GM19397 (cell line): ENCODE results near the gene BRINP2.
"Not testable (repeated sequence)": the region's sequence is repeated elsewhere in the genome, so short reads cannot be mapped to it uniquely, and the experiment has no call there.

ENCODE experiments used
- ATAC-seq: cut with Tn5 transposase; IDR thresholded peaks from one replicate; pipeline ENCODE4 v1.9.1; 2021; ENCODE audit warnings: mild to moderate bottlenecking, moderate library complexity; ENCODE audit not compliant: unreplicated experiment

BRINP2 gene

GRCh38 chr1:177310326-177310725 lies 139.6 kb downstream of the BRINP2 start:
- no peak for ATAC-seq

DNA sequence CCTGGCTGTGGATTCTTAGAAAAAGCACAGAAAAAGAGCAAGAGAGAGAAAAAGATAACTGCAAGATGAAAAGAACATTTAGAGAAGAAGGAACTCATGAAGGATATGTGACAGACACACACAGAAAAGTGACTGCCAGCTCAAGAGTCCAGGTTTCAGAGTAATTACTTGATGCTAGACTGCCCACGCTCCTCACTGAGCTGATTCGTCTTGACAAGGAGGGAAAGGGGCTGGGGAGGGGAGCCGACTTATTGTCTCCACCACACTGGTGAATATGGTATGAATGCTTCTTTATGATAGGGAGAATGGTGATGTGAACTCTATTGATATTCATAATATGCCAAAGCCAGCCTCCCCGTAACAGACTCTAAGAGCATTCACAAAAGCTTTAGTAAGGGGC lies 140.4 kb downstream of the BRINP2 start:
- ATAC-seq, result no peak

- ATAC-seq, result no peak
Measured at GRCh38 chr1:177311586-177311985, 140.8 kb downstream of the BRINP2 start.

DNA sequence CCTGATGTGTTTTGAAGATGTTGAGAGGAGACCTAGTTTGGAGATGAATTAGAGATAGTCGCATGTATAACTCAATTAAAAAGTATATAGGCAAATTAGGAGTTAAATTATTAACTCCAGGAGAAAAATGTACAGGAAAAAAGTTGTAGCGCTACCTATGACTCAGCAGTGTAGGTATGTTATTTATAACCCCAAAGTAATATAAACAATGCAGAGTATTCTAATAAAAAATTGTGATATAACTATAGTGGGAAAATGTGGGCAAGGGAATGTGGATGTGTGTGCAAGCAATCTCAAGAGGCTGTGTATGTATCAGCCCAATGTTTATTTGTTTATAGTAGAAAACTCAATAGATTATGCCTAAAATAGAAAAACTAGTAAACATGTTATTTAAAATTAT lies 144.5 kb downstream of the BRINP2 start:
- no peak for ATAC-seq

DNA sequence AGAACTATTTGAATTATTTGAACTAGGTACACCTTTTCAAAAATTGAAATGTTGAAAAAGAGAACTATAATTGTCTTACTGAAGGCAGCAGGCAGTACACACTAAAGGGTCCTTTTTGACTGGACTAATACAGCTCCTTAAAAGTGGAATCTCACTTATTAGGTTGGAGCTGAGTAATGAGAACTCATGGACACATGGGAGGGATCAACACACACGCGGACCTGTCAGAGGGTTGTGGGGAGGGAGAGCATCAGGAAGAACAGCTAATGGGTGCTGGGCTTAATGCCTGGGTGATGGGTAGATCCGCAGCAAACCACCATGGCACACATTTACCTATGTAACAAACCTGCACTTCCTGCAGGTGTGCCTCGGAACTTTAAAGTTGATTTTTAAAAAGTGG lies 145.0 kb downstream of the BRINP2 start:
- ATAC-seq, result no peak

GRCh38 chr1:177321434-177321833 lies 150.7 kb downstream of the BRINP2 start:
- ATAC-seq, result not testable (repeated sequence)

DNA sequence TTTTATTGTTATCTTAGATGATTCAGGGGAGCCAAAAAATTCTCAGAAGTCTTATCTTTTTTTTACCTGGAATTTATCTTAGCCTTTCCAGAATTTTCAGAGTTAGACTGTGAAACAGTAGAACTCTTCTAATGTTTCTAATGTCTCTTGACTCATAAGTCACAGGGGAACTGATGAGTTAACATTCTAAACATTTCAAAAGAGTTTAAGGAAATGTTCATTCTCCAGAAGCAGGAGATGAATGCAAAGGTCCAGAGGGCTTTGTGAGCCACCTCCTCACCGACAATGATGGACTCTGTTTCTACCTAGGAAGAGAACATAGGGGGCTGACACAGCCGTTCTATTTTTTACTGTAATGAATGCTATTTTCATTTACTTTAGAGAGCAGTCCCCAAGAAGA lies 157.5 kb downstream of the BRINP2 start:
- no peak for ATAC-seq

GRCh38 chr1:177329871-177330270 lies 159.1 kb downstream of the BRINP2 start:
- ATAC-seq, result no peak
